ENCODE results near the gene RPS25.
"Not testable (repeated sequence)": the region's sequence is repeated elsewhere in the genome, so short reads cannot be mapped to it uniquely, and the experiment has no call there.

GRCh38 chr11:118991486-118992038 is 26.6 kb downstream of the RPS25 start:
- not testable (repeated sequence) for TF ChIP-seq CTCF (conservative IDR thresholded peaks at IDR 0.05; ENCODE audit: low read depth, low read length); EZH2 (IDR thresholded peaks at IDR 0.05; ENCODE audit: borderline replicate concordance, low read depth, low read length, poor library complexity, severe bottlenecking)

Measured in A673 (cell line).